NK-92 treated with Interleukin-12 subunit alpha and Interleukin-12 subunit beta, amount 100 ng/mL, for 24 hours (cell line): ENCODE data around the gene B9D1.

Source experiments
- DNase-seq: peaks from one replicate; lab custom pipeline; 2025; lab: John Stamatoyannopoulos, UW

B9D1 gene

DNA sequence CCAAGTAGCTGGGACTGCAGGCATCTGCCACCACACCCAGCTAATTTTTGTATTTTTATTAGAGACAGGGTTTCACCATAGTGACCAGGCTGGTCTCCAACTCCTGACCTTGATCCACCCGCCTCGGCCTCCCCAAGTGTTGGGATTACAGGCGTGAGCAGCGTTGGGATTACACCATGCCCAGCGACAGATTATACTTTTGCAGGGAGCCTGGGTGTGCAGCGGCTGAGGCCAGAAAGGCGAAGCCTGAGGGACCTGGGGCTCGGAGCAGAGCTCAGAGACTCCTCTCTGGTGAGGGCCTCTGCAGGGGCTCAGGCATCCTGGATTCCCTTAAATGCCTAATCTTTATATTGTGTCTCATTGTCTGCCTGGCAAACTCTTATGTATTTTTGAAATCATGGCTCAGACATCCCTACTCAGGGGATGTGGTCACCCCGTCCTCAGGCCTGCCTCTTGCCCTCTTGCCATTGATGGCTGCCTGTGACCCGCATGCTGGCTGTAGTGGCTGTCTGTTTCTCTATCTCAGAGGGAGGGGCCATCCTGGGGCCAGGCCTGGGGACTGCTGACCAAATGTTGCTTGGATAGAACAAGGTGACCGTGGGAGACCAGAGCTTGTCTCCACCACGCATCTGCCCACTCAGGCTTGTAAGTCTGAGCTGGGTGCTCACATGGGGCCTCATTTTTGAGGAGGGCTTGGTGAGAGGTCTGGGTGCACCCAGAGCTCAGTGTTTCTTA is 42.6 kb downstream of the B9D1 start:
- DNase-seq, result no peak

DNA sequence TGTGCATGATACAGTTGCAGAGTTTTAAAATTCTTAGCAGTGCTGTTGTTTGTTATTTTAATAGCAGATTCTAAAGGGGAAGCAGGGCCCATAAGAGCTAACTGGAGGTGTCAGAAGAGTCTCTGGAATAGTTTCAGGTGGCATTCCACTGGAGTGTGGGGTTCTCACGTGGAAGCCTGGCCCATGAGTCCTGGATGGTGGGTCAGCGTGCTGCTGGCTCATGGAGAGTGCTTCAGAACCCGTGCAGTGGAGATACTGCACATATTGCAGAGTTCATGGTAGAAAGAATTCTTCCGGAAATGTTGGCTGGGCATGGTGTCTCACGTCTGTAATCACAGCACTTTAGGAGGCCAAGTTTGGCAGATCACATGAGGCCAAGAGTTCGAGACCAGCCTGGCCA is 43.9 kb downstream of the B9D1 start:
- no peak for DNase-seq

DNA sequence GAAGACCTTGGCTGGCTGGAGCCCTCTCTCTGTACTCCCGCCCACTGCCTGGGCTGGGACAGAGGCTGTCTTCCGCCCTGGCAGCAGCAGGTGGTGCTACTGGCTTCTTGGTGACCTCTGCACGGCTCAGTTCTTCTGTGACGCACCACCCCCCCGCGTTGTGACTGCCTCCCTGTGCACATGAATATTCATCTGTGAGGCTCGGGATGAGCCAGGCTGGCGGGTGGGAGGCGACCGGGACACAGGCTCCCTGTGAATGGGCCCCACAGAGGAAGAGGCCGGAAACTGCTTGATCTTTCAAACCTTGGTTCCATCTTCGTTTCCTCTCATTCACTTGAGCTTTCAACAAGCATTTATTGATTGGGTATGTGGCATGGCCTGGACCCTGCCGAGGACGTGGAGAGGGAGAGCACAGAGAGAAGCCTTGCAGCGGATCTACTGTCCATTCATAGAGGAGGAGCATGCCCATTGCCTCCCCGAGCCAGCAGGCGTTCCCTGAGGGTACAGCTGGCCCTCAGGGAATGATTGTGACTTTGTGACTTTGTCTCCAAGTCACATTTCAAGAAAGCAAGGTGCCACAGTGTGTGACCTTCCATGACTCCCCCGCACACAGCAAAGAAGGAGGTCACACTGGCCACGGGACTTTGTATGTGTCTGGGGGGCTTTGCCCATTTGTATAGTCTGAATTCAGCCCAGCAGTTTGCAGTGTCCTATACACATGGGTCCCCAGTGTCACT is 45.0 kb downstream of the B9D1 start:
- no peak for DNase-seq

DNA sequence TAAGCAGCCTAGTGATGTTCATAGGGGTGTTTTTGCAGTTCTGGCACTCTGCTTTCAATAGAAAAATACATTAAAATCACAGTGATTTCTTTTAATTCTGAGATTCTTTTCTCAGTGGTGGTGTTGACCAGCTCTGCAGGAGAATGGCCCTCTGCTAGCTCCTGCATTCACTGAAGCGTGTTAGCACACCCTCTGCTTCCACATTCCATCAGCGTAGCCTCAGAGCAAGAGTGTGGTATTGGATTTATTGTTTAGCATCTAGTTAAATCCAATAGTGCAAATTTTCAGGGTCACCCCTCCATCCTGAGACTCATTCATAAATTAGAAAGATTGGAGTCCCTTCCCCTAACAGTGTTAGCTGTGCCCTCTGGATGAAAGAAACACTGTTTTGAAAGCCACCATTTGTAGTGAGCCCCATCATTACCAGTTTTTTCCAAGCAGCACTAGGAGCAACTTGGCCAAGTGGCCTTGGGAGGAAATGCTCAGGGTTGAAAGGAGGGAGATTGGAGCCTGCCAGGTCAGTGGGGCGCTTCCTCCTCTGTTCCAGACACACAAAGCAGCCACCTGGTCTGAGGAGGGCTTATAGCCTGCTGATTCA is 45.7 kb downstream of the B9D1 start:
- DNase-seq, result no peak

DNA sequence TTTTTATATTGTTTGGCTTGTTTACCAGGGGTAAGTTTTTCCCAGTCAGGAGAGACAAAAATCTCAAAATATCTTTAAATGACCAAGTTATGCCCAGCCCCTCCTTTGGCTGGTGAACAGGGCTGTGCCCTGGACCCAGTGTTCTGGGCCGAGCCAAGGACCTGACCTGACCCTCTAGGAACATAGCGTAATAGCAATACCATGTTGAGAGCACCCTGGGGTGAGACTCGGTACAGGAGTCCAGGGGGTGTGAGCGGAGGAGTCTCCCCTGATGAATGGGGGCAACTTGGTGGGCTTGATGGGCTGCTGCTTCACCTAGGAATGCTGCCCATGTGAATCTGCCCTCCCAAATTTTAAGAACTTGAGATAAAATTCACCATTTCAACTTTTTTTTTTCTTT is 47.4 kb downstream of the B9D1 start:
- DNase-seq, result no peak

DNA sequence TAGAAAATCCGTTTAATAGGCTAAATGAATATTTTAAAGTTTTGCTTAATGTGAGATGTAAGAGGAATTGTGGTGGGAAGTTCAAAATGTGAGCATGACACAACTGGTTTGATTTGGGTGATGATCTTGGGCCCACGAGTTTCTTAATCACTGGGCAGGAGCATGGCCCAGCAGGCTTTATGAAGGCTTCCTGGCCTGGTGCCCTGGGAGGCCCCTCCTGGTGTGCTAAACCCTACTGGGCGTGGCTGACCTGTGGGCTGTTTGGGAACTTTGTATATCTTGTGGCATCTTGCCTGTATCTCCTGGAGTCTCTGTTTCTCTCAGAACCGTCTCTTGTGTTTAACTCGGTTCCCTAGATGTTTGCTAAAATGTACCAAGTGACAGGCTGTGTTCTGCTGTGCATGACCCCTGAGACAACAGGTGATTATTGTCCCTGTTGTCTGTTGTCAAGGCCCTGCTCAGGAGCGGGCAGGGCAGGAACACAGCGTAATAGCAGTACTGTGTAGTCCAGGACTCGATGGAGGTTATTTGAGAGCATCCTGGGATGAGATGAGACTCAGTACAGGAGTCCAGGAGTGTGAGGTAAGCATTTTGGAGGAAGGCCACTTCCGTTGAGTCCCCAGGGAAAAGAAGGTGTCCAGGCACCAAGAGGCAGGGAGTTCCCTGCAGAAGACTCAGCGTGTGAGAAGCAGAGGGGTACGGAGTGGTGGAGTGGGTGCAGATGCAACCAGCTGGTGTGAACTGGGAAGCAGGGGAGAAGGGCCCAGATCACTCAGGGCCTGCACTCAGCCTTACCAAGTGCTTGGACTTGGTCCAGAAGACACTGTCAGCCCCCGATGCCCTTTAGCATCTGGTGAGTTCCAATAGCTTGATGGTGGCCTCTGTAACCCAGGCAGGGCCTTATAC is 48.5 kb downstream of the B9D1 start:
- no peak for DNase-seq

DNA sequence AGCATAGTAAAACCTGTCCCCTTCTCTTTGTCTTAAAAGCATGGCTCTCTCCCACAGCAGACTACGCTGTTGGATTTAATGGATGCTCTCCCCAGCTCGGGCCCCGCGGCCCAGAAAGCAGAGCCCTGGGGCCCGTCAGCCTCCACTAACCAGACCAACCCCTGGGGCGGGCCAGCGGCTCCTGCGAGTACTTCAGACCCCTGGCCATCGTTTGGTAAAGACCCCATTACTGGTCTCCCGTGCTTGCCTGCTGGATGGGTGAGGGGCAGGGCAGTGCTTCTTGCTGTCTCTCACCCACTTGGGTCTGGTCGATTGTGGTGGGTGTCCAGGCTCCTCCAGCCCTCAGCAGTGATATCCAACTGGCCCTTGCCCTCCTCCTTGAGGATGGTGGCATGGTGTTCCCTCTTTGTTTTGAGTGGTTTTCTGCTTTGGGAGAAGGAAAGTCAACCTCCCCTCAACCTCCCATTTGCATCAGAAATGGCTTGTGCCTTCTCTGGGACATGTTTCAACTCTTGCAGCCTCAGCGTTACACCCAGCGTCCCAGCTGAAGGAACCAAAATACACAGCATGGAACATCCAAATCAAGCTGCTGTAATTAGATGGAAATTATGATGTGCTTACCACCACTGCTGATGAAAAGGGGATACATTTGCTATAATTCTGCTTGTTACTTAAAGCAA is 49.3 kb downstream of the B9D1 start:
- no peak for DNase-seq

DNA sequence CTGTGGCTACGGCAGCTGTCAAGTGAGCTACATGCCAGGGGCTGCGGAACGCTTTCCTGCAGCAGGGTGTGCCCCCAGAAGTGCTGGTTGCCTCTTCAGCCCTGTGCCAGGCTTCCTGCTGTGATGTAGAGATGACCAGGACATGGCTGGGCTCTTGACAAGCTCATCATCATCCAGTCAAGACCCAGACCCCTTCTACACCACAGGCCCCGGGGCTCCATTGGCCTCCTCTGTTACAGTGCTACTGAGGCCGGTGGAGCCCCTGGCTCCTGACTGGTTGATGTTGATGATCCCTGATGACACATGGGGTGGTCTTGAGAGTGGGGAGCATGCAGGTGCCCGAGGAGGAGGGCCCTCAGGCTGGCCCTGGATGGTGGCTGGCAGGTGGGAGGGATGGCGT is 50.1 kb downstream of the B9D1 start:
- no peak for DNase-seq

DNA sequence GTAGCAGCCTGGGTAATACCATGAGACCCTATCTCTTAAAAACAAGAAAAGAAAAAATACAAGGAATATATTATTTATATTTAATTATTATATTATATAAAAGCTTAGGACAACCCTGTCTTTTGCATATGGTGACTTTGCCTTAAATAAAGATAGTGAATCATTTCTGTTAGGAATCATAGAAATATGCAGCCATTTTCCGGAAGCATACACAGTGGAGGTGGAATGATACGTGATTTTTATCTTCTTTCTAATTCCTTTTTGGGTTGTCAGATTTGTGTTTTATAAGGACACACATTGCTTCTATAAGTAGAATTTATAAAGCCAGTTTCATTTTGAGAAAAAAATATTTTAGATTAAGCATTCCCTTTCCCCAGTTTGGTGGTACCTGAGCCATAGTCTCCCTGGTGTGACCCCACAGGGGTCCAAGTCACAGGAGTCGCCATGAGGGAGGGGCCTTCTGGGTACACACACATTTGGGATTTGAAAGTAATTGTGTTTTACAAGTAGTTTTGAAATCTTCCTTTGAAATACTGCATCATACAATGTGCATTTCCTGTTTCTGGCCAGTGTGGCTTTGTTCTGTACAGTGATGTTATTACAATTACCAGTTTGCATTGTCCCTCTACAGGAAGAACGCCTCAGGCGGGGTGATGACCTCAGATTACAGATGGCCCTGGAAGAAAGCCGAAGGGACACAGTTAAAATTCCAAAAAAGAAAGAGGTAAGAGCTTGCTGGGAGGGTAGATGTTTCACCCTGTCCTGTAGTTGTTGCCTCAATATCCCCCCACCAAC is 50.9 kb downstream of the B9D1 start:
- DNase-seq, result peak; percentile 9

DNA sequence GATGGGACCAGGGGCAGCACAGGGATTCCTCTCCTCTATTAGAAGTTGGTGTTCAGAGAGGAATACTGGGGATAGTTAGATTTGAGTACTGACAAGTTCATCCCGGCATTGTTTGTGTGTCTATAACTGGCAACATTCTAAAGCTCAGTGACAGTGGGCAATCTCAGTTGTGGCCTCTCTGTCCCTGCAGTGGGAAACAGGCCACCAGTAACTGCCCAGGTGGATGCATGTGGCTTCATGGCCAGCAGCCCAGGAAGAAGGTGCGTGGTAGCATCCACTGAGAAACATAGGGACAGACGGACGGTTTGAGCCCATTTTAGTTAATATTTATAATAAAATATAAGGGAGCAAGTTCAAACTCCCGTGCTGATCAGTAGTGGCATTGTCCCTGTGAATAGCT is 51.5 kb downstream of the B9D1 start:
- DNase-seq, result no peak

DNA sequence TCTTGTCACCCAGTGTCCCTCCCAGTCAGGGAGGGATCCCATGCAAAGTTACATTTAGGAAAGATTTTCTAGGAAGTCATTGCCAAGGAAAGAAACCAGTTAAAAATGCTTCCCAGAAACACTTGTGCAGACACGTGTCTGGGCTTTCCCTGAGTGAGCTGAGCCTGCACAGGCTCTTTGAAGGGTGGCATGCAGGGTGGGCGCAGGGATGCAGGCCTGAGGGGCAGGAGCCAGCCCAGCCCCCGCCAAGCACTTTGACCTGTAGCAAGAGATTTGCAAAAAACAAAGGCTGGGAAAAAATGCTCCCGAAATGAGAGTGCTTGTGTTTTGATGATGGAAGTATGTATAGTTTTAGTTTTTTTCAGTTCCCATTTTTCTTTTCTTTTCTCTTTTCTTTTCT is 52.4 kb downstream of the B9D1 start:
- DNase-seq, result no peak

DNA sequence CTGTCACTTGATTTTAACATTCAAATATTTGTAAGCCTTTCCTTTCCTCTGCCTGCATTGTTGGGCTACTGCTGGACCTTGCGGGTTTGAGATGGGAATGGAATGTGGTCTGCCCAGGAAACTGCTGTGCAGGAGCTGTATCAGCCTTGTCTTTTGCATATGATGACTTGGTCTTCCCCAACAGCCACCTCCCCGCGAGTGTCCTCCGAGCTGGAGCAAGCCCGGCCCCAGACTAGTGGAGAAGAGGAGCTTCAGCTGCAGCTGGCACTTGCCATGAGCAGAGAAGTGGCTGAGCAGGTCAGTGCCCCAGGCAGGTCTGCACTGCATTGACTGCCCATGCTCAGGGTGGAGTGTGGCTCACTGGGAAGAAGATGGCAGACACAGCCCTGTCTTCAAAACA is 52.8 kb downstream of the B9D1 start:
- no peak for DNase-seq

DNA sequence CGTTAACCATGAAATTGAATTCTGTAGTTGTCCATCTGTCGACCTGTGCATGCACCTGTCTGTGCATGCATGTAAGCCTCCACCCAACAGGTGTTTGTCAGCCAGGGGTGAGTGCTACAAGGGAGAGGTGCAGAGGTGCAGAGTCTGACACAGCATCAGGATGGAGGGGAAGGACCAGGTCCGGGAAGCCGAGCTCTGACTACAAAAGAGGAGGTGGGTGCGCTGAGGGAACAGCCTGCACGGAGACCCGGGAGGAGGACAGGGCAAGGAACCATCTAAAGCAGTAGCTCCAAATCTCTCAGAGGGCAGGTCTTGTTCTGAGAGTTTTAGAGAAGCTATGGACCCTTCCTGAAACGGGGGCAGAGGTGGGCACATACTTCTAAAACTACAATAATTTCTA is 54.1 kb downstream of the B9D1 start:
- no peak for DNase-seq

DNA sequence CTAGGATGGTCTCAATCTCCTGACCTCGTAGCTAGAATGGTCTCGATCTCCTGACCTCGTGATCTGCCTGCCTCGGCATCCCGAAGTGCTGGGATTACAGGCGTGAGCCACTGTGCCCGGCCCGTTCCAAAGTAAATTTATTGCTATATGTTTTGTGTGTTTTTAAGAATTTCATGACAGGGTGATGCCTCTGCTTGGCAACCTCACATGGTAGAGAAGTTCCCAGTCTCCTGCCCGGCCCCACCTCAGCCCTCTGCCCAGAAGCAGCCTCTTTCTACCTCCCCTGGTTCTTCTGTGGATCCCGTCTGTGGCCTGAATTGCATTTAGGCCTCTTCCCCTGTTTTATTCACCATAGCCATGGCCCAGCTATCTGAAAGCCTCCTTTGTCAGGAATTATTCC is 55.0 kb downstream of the B9D1 start:
- DNase-seq, result no peak

DNA sequence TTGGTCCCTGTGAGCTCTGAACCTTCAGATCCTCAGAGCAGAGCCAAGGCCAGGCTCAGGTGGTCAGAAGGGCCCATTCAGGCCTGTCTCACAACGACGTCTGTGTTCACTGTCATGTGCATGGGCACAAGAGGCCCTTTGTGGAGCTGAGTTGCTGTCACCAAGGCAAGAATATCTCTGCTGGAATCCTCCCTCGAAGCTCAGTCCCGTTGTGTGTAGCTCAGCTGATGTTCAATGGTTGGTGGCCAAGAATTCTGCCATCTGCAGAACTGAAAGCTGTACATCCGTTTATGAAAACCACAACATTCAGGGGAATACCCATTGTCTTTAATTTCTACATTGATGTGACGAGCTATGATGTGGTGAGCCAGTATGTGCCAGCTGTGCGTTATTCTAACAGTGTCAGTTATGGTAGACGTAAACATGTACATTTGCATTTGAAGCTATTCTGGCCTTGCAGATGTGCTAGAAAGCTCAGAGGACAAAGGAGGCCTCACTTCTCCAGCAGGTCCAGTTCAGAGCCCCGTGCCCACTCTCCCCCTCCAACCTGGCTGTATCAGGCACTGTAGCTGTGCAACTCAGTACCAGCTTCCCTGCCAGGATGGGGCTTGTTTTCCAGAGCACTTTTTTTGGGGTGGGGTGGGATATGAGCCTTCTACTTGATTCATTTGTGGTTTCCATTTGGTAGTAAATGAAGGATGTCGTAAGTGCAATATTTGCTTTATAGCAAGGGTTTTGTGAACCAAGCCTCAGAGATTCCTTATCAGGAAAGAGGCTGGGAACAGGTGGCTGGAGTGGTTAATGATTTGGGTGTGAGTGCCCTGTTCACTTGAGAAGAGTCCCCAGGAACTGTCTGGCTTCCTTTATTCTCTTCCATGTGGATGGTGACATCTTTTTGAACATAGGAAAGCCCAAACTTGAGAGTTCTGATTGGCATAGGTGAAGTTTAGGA is 56.1 kb downstream of the B9D1 start:
- DNase-seq, result no peak

DNA sequence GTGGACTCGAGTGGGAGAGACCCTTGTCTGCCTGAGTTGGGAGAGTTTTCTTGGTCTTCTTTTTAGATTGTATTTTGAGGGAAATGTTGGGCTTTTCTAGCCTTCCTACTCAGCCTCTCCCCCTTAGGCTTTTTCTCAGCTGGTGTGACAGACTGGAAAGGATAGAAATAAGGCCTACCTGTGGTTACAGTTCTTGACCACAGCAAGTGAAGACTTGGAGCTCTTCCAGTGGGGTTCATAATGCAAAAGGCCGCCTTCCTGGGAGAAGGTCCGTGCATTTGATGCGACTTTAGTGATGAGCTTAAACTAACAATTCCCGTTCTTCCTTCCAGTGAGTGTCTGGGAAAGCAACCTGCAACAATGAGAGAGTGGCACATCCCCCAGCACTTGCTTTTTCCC is 56.8 kb downstream of the B9D1 start:
- DNase-seq, result no peak

DNA sequence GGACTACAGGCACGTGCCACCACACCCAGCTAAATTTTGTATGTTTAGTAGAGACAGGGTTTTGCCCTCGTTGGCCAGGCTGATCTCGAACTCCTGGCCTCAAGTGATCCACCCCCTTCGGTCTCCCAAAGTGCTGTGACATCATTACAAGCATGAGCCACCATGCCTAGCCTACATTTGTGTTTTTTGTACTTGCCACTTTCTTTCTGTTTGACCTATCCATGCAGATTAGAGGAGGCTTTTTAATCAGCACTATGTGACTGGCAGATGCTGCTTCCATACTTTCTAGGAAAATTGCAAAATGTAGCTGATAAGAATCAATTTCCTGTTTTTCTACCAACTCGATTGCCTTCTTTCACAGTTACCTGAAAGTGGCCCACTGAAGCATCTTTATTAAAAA is 57.3 kb downstream of the B9D1 start:
- no peak for DNase-seq

DNA sequence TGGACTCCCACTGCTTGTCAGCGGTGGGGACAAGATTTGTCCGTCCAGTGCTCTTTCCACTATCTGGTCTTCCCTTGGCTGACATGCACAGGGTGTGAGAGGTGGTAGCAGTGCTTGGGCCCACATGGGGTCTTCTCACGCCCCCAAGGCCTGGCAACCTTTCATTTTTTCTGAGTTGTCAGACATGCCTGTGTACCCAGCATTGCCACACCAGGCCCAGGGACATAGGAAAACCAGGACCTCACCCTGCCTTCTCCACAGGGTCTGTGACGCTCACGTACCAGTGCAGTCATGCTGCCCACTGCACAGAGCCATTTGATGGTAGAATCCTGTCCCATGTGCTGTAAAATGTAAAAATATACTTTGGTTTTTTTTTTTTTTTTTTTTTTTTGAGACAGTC is 57.8 kb downstream of the B9D1 start:
- DNase-seq, result no peak

DNA sequence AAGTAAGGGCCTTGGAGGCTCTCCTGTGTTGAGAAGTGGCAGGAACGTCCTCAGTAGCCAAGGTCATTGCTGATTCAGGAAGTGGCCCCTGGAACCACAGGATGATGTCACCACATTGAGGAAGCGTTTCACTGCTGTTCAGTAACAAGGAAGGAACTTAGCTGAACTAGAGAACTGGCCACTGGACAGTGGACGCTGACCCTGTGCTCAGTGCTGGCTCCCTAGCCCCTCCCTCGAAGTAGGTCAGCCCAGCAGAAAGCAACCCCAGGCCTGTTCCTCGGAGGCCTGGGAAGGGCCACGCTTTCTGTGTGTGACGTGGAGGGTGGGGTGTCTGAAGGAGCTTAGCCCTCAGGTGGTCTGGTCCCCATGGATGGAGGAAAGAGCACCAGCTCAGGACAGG is 58.3 kb downstream of the B9D1 start:
- DNase-seq, result no peak

DNA sequence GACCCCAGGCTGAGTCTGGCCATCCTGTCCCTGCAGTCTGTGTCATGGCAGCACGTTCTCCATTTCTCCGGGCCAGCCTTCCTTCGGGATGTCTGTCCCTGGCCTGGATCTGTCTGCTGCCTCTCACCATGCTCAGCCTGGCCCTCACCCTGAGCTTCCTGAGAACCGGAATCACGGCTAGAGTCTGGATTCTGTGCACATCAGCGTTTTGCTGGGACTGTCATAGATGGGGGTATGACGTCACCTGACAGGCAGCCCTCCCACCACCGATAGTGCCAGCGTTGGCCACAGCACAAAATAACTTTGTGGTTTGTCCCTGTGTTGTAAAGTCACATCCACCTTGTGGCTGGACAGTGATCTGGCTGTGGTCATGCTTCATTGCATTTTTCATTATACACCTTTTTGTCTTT is 59.2 kb downstream of the B9D1 start:
- DNase-seq, result no peak
